NCI-H146 treated with DMSO at 0.1 percent for 48 hours (cell line): ENCODE measurements around the gene COLEC12.

ENCODE experiments used
- DNase-seq: peaks from one replicate; lab custom pipeline; 2025; ENCODE audit not compliant: unreplicated experiment; lab: John Stamatoyannopoulos, UW

COLEC12 gene

DNA sequence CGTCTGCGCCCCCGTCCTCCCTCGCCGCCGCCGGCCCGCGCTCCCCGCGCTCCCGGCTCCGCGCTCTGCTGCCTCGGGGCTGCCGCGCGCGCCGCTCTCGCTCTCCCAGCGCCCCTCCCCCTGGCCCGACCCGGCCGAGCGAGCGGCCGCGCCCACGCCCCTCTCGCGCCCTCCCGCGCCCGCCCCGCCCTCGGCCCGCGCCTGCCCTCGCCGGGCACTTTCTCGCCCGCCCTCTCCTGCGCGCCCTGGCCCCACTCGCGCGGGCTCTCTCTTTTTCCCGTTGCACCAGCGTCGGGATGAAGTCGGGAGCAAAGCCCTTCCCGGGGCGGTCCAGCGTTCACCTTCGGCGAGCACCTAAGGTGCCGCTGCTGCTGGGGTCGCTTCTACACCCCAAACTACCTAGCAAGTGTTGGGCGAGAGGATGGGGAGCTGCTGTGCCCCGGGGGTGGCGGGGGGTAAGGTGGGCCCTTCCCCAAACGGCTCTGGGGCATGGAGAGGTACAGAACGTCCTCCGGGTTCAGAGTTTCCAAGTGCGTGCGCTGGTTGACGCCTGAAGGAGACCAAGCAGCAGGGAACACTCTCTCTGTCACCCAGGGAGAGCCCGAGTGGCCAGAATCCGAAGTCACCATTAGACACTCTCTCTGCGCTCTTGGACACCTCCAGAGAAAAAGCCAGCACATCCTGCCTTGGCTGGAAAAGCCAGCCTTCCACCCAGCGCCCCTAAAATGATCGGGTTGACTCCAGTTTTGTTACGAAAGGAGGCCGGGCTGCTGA lies at the start of gene COLEC12:
Gene COLEC12 (minus strand): TSS at position 70 of the 774 bp plus-strand sequence. CDS start 187 bp downstream, outside the sequence.
- no peak for DNase-seq

DNA sequence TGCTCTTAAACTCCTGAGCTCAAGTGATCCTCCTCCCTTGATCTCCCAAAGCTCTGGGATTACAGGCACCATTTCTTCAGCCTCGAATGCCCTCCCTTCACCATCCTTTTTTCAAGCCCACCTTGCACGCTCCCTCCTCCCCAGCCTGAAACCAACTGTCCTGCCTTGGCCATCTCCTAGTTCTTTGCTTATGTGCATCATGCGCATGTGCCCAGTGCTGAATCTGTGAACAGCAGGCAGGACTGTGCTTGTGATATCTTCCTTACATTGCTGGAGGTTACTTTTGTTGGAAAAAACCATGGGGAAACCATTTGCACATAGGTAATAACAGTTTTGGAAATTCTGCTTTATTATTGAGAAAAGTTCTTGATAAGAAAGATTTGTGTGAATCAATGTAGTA lies 49.5 kb upstream of the COLEC12 start:
- no peak for DNase-seq

DNA sequence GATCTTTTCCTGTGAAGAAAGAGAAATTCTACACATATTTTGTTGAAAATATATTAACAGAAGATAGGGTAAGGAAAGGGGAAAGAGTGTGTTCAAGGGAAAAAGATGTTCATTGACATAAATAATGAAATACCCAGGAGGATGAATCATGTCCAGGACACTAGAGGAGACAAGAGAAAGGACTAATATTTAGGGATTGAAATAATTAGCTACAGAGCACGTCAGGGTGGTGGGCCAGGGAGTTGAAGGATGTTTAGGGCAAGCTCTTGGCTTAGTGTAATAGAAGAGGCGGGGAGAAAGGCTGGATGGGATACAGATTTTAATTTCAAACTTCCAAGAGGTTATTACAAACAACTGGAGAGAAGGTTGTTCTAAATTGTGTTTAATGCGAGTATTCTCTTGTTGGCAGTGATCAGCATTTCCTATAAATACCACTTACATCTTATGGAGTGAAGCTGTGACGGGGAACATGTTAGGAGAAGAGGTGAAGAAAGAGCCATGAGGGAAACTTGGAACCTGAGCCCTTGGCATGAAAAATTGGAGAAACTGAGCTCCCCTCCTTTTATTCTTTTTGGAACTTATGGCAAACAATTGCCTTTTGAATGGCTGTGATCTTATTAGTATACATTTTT lies 43.1 kb upstream of the COLEC12 start:
- DNase-seq, result no peak

DNA sequence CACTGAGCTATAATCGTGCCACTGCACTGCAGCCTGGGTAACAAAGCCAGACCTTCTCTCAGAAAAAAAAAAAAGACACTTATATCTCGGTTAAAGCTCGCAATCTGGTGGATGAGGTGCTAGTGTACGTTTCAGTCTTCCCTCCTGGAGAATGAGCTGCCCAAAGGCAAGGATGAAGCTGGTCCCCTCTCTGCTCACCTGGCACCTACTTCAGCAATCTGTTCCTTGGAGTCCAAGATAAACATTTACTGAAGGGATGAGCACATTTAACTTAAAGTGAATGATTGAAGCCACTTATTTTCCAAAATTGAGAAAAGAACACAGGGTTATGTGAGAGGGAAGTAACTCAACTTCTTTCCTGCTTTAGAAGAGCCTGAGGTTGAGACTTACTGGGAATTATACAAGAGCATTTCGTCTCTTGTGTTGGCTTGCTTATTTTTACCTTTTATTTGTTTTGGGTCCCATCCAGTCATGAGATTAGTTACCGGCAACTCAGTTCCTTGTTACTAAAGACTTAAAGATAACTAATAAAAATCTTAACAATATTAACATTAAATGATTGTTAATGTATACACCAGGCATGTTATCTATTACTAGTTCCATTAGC lies 33.6 kb upstream of the COLEC12 start:
- no peak for DNase-seq

DNA sequence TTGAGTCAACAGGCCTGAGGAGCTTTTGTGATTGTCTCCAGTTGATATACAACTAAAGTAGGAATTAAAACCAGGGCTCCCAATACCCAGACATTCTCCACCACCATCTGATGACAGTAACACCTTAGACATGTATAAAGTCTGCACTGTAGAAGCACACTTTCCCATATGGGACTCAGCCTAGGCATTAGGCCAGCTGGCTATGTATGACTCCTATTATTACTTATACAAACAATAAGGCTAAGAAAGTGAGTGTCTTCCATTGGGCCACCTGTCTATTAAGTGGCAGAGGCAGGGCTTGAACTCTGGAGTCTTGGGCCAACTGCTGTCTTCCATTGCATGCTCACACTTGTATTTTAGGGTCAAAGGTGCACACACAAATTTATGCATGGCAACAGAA lies 32.1 kb upstream of the COLEC12 start:
- no peak for DNase-seq

DNA sequence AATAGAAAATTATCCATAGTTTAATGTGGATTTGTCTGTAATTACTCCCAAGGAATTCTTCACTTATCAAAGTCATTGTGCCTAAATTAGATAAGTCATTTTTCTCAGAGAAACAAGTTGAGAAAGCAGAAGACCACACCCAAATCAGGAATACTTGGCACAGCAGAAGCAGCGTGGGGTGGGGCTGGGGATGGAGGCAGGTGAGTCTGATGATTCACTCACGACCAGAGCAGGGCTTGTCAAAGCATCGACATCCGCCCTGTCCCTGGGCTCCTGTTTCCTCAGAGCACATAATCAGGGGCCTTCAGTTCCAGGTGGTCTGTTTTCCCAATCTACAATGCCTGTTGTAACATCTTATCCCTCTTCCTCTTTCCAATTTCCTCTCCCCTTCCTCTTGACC lies 31.5 kb upstream of the COLEC12 start:
- DNase-seq, result no peak

DNA sequence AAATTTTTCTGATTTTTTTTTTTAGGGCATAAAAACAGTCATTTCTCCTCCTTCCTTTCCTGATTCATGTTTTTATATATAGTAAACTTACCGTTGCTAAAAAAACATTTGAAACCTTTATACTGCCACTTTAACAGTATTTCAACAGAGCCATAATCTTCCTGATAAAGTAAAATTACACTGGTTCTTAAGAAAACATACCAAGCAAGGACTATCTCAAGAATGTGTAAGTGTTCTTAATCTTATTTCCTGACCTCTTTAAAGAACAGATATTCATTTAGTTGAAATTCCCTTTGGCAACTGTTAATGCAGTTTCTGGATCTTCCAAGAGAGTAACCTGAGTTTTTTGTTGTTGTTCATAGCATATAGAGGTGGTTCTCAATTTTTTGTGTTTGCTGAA lies 26.6 kb upstream of the COLEC12 start:
- no peak for DNase-seq

DNA sequence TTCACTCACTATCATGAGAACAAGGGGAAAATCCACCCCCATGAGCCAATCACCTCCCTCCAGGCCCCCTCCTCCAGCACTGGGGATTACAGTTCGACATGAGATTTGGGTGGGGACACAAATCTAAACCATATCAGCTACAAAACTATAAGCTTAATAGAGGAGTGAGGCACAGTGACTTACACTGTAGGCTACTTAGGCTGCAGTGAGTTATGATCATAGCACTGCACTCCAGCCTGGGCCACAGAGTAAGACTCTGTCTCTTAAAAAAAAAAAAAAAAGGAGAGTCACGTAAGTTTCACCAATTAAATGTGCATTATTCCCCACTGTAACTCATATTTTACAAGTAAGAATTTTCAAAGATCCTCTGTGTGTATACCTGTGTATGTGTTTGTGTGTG lies 26.2 kb upstream of the COLEC12 start:
- no peak for DNase-seq

DNA sequence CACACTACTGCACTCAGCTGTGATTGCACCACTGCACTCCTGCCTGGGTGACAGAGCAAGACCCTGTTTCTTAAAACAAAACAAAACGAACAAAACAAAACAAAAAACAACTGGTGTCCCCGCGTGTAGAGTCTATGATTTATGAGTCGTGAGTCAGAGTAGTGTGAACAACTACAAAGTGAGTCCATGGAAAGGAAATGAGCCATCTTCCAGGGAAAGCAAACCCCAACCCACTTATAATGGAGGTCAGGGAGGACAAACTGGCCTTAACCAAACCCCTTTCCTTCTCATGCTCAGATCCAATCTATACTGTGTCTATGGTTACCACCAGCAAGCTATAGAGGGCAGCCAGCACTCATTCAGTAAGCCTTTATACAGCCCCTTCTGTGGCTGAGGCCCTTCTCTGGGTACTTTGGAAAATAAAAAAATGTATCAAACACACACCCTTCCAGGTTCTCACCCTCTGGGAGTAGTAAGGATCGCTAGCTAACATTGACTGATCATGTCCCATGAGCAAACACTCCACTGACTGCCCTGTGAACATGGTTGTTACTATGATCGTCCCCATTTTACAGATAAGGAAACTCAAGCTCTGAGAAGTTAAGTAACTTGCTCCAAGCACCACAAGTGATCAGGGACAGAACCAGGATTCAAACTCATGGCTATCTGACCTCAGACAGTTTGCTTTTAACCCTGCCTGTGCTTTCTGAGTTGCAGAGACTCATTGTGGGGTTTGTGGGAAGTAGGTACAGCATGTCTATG lies 24.7 kb upstream of the COLEC12 start:
- no peak for DNase-seq

DNA sequence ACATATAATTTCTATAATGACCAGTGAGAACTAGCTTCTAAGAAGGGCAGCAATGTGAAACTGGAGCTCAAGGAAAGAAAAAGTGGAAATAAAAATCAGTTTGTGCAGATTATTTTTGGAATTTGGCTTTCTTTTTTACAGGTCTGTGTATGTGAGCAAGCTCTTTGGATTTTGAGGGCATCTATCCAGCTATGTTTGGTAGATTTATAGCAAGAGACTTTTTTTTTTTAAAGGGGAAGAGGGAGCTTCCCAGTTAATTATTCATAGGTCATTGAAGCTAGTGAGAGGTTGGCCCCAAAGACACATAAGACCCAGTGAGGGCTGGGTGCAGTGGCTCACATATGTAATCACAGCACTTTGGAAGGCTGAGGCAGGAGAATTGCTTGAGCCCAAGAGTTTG lies 24.0 kb upstream of the COLEC12 start:
- DNase-seq, result no peak

DNA sequence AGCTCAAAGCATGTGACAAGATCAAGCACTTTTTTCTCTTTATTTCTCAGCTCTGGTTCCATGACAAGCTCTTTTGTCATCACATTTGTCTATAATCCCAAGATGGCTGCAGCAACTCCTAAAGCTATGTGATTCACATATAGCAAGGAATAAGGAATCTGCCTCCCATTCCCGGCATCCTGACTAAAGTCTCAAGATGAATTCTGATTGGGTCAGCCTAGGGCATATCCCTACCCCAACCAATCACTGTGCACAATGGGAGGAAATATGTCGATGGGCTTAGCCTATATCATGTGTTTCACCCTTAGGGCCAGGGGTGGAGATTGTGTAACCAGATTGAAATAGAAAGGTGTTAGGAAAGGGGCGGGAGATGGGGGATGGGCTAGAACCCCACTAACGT lies 23.1 kb upstream of the COLEC12 start:
- DNase-seq, result no peak

DNA sequence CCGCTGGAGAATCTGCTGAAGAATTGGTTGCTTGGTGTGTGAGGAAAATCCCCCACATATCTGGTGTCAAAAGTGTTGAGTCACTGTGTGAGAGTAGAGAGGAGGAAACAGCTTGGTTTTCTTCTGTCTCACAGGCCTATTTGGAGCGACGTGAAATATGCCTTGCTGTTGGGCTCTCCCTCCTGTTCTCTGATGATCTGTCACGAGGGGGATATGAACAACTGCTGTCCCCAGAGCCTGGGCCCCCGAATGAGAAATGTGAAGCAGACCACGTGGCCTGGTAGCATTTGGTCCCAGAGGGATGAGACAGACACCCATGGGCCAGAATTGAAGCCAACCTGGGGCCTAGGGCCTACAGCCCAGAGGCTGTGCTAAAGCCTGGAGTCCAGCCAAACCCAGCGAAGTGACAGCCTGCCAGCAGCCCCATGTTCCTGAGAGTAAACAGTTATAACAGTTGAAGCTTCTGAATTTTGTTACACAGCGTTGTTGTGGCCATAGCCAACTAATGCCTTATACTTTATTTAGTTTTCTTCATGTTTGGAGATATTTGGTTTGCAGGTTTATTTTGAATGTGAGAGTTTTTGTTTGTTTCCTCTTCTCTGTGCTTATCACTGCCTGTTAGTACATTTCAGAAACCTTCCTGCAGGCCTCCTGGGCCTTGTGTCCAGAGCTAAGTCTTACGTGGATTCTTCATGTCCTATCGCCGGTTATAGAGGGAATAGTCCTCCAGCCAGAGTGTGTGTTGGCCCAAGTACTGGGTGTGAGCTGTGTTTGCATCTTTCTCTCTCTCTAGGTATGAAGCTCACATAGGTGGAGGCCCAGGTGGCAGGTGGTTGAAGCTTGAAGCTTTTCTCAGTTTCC lies 18.7 kb upstream of the COLEC12 start:
- DNase-seq, result no peak

DNA sequence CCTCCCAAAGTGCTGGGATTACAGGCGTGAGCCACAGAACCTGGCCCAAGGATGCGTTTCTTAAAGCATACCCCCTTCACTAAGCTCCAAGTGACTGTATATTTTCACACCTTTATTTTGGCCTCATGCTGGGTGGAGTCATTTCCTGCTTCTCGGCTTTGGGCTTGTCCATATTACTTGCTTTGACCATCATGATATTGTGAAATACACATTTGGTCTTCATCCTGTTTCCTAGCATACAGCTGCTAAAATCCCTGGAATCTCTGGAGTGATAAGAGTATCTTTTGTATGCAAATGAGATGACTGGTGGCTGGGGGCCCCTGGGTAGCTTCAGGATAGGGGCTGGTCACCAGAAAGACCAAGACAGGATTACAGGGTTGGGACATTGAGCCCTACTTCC lies 17.6 kb upstream of the COLEC12 start:
- no peak for DNase-seq

DNA sequence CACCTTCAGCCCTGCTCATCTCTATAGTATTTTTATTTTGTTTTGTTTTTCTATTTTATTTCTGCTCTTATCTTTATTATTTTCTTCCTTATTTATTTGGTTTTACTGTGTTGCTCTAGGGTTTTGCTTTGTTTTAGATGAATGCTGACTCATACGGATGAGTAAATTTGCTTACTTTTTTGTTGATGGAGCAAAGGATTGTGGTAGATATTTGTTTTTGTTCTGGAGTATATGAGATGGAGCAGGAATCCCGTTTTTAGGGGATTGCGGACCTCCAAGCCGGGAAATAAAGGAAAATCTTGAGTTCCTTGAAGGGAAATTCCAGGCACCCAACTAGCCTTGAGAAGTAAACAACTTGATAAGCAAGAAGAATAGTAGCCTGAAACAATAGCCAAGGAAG lies 15.3 kb upstream of the COLEC12 start:
- no peak for DNase-seq

DNA sequence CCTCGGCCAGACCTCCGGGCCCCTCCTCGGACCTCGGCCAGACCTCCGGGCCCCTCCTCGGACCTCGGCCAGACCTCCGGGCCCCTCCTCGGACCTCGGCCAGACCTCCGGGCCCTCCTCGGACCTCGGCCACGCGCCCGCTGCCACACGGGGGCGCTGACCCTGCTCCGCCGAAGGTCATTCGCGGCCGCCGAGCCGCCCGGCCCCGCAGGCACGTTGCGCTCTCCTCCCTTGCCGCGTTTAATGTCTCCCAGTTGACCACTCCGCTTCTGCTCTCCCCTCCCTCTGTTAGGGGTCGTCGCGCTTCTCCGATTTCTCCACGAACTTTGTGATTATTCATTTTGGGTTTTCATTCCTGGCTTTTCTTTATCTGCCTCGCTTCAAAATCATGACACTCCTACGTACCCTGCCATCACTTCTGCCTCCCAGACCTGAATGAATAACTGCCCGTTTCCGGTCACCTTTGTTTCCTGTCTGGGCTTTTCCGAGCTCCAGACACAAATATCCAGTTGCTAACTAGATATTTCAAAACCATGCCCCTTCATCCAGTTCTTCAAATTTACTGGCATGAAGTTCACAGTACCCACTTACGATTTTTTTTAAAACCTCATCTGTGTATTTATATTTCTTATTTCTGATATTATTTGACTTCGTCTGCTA lies 14.8 kb upstream of the COLEC12 start:
- no peak for DNase-seq

DNA sequence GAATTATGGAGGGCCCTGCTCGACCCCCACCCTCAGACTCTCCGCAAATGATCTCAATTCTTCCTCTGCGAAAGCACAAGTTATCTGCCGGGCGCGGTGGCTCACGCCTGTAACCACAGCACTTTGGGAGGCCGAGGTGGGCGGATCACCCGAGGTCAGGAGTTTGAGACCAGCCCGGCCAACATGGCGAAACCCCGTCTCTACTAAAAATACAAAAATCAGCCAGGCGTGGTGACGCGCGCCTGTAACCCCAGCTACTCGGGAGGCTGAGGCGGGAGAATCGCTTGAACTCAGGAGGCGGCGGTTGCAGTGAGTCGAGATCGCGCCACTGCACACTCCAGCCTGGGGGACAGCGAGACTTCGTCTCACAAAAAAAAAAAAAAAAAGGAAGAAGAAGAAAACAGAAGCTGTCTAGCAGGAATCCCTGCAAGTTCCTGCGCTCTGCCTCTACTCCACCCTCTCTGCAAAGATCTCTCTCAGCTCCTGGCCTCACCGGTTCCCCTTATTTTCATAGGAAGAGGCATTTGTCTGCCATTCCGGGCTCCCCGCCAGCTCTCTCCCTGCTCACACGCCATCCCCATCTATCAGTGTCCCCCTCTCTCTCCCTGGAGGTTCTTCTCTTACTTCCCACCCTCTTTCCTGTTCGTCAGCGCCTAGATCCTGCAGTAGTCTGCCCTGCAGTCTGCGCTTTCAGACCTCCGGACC lies 13.5 kb upstream of the COLEC12 start:
- no peak for DNase-seq

DNA sequence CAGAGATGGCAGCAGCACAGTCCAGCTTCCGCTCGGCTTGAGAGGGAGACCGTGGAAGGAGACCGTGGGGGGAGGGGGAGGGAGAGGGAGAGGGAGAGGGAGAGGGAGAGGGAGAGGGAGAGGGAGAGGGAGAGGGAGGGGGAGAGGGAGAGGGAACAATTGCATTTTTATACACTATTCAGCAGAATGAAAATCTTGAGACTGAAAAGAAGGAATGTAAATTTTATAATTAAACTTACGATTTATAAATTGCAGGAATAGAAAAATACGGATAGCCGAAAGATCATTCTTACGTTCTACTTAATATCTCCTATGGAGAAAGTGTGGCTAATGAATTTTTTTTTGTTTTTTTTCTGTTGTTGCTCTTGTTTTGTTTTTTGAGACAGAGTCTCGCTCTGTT lies 12.5 kb upstream of the COLEC12 start:
- no peak for DNase-seq

DNA sequence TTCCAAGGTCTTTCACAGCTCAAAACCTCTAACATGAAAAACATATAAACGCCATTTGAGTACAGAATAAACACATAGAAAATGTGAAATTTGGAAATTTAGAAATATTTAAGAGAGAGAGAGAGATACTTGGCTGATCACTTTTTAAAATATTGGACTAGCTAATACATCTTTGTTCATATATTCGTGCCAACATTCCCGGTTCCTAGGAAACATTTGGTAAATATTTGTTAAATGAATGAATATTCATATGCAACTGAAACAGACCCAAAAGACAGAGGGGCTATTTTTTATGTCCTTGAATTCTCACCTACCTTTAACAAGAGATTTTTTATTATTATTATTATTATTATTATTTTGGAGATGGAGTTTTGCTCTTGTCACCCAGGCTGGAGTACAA lies 8.3 kb upstream of the COLEC12 start:
- DNase-seq, result no peak

DNA sequence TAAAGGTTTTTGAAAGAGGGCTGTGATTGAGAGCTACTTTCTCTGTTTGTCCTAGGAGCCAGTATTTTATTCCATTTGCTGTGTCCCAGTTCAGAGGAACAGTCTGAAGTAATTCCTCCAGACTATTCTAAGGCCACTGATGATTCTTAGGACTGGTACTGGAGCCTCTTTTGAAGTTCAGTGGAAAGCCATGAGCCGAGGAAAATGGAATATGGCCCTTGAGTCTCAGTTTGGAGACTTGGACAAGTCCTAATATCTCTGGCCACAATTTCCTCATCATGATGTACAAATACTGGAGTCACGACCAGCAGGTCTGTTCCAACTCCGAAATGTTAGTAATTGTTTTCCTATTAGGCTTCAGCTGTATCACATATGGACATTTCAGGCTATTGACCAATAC lies 7.1 kb upstream of the COLEC12 start:
- DNase-seq, result no peak

DNA sequence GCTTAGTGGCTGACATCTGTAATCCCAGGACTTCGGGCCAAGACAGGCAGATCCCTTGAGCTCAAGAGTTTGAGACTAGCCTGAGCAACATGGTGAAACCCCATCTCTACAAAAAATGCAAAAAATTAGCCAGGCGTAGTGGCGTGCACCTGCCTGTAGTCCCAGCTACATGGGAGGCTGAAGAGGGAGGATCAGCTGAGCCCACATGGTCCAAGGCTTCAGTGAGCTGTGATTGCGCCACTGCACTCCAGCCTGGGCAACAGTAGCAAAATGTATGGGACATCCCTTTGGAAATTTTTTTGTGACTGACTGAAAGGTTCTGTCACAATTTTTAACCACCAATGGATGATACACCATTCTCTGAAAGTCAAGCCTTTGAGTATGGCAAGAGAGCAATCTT lies 6.3 kb upstream of the COLEC12 start:
- no peak for DNase-seq
